ENCODE data around the gene WDR88. TPM values are rescaled to one million over a fixed set of nuclear protein-coding genes. Genes with fewer than 3 reads are reported as not detected.
"Not testable (repeated sequence)": the region's sequence is repeated elsewhere in the genome, so short reads cannot be mapped to it uniquely, and the experiment has no call there.

WDR88 gene
- total RNA-seq, 1 donor = not detected

- Histone ChIP-seq H3K9me3 (ENCODE audit: low read depth, low read length) (no peaks in the 10 kb centered on the region), H3K4me3 (ENCODE audit: low read length) (no peak overlapping the region), H3K27me3 (ENCODE audit: insufficient read depth, low read length) (no peaks in the 10 kb centered on the region), H3K4me1 (ENCODE audit: insufficient read depth, low read length) (no peaks in the 10 kb centered on the region)
Observed at GRCh38 chr19:33114312-33114711, 17.6 kb upstream of the WDR88 start.

GRCh38 chr19:33117501-33117900, 14.4 kb upstream of the WDR88 start:
- Histone ChIP-seq H3K4me1 (ENCODE audit: insufficient read depth, low read length) (no peaks in the 10 kb centered on the region), H3K27me3 (ENCODE audit: insufficient read depth, low read length) (no peaks in the 10 kb centered on the region), H3K9me3 (ENCODE audit: low read depth, low read length) (no peaks in the 10 kb centered on the region), H3K4me3 (ENCODE audit: low read length) (no peak overlapping the region)

GRCh38 chr19:33118643-33119042, 13.3 kb upstream of the WDR88 start:
- Histone ChIP-seq H3K9me3 (ENCODE audit: low read depth, low read length) (no peaks in the 10 kb centered on the region), H3K4me1 (ENCODE audit: insufficient read depth, low read length) (no peaks in the 10 kb centered on the region), H3K4me3 (ENCODE audit: low read length) (no peak overlapping the region), H3K27me3 (ENCODE audit: insufficient read depth, low read length) (no peaks in the 10 kb centered on the region)

GRCh38 chr19:33124207-33125098, 7.5 kb upstream of the WDR88 start:
- Histone ChIP-seq H3K4me1 (ENCODE audit: insufficient read depth, low read length) (no peaks in the 10 kb centered on the region), H3K9me3 (ENCODE audit: low read depth, low read length) (no peaks in the 10 kb centered on the region), H3K4me3 (ENCODE audit: low read length) (no peak overlapping the region), H3K27me3 (ENCODE audit: insufficient read depth, low read length) (no peaks in the 10 kb centered on the region)

- H3K4me1 ChIP-seq (ENCODE audit: insufficient read depth, low read length) = no peaks in the 10 kb centered on the region
- H3K4me3 ChIP-seq (ENCODE audit: low read length) = no peak overlapping the region
- no peaks in the 10 kb centered on the region for H3K9me3 ChIP-seq (ENCODE audit: low read depth, low read length)
- no peaks in the 10 kb centered on the region for H3K27me3 ChIP-seq (ENCODE audit: insufficient read depth, low read length)
Observed at GRCh38 chr19:33125929-33126388, 6.0 kb upstream of the WDR88 start.

GRCh38 chr19:33126712-33127111, 5.2 kb upstream of the WDR88 start:
- not testable (repeated sequence) for H3K4me1 ChIP-seq (ENCODE audit: insufficient read depth, low read length)

GRCh38 chr19:33129901-33130300, 2.0 kb upstream of the WDR88 start:
- H3K4me3 ChIP-seq (ENCODE audit: low read length) = no peak overlapping the region
- no peaks in the 10 kb centered on the region for H3K4me1 ChIP-seq (ENCODE audit: insufficient read depth, low read length)
- no peaks in the 10 kb centered on the region for H3K27me3 ChIP-seq (ENCODE audit: insufficient read depth, low read length)
- H3K9me3 ChIP-seq (ENCODE audit: low read depth, low read length) = no peaks in the 10 kb centered on the region

More at GRCh38 chr19:33126712-33127111, 5.2 kb upstream of the WDR88 start:
- not testable (repeated sequence) for H3K27me3 ChIP-seq (ENCODE audit: insufficient read depth, low read length); H3K4me3 ChIP-seq (ENCODE audit: low read length); H3K9me3 ChIP-seq (ENCODE audit: low read depth, low read length)

GRCh38 chr19:33130433-33130832, 1.5 kb upstream of the WDR88 start:
- Histone ChIP-seq H3K4me1 (ENCODE audit: insufficient read depth, low read length) (no peaks in the 10 kb centered on the region), H3K9me3 (ENCODE audit: low read depth, low read length) (no peaks in the 10 kb centered on the region), H3K27me3 (ENCODE audit: insufficient read depth, low read length) (no peaks in the 10 kb centered on the region)

GRCh38 chr19:33132425-33132824, 511 bp downstream of the WDR88 start:
- no peaks in the 10 kb centered on the region for H3K9me3 ChIP-seq (ENCODE audit: low read depth, low read length)

More at GRCh38 chr19:33130433-33130832, 1.5 kb upstream of the WDR88 start:
- H3K4me3 ChIP-seq (ENCODE audit: low read length) = no peak overlapping the region

GRCh38 chr19:33133438-33134031, 1.6 kb downstream of the WDR88 start:
- no peaks in the 10 kb centered on the region for H3K27me3 ChIP-seq (ENCODE audit: insufficient read depth, low read length)
- no peak overlapping the region for H3K4me3 ChIP-seq (ENCODE audit: low read length)
- H3K9me3 ChIP-seq (ENCODE audit: low read depth, low read length) = no peaks in the 10 kb centered on the region
- no peaks in the 10 kb centered on the region for H3K4me1 ChIP-seq (ENCODE audit: insufficient read depth, low read length)

More at GRCh38 chr19:33132425-33132824, 511 bp downstream of the WDR88 start:
- Histone ChIP-seq H3K4me1 (ENCODE audit: insufficient read depth, low read length) (no peaks in the 10 kb centered on the region), H3K4me3 (ENCODE audit: low read length) (no peak overlapping the region), H3K27me3 (ENCODE audit: insufficient read depth, low read length) (no peaks in the 10 kb centered on the region)

GRCh38 chr19:33134571-33135041, 2.7 kb downstream of the WDR88 start:
- Histone ChIP-seq H3K4me3 (ENCODE audit: low read length) (no peak overlapping the region), H3K9me3 (ENCODE audit: low read depth, low read length) (no peaks in the 10 kb centered on the region), H3K27me3 (ENCODE audit: insufficient read depth, low read length) (no peaks in the 10 kb centered on the region), H3K4me1 (ENCODE audit: insufficient read depth, low read length) (no peaks in the 10 kb centered on the region)

GRCh38 chr19:33139165-33139564, 7.3 kb downstream of the WDR88 start:
- Histone ChIP-seq H3K4me1 (ENCODE audit: insufficient read depth, low read length) (no peaks in the 10 kb centered on the region), H3K4me3 (ENCODE audit: low read length) (no peak overlapping the region), H3K27me3 (ENCODE audit: insufficient read depth, low read length) (no peaks in the 10 kb centered on the region), H3K9me3 (ENCODE audit: low read depth, low read length) (no peaks in the 10 kb centered on the region)

GRCh38 chr19:33143897-33144405, 12.0 kb downstream of the WDR88 start:
- H3K27me3 ChIP-seq (ENCODE audit: insufficient read depth, low read length) = no peaks in the 10 kb centered on the region
- H3K4me1 ChIP-seq (ENCODE audit: insufficient read depth, low read length) = no peaks in the 10 kb centered on the region
- no peak overlapping the region for H3K4me3 ChIP-seq (ENCODE audit: low read length)
- H3K9me3 ChIP-seq (ENCODE audit: low read depth, low read length) = no peaks in the 10 kb centered on the region

GRCh38 chr19:33146209-33146608, 14.3 kb downstream of the WDR88 start:
- Histone ChIP-seq H3K4me1 (ENCODE audit: insufficient read depth, low read length) (peaks cover 2% of the 10 kb centered on the region), H3K27me3 (ENCODE audit: insufficient read depth, low read length) (no peaks in the 10 kb centered on the region), H3K9me3 (ENCODE audit: low read depth, low read length) (no peaks in the 10 kb centered on the region)

GRCh38 chr19:33147538-33147937, 15.6 kb downstream of the WDR88 start:
- H3K9me3 ChIP-seq (ENCODE audit: low read depth, low read length) = no peaks in the 10 kb centered on the region
- peaks cover 16% of the 10 kb centered on the region for H3K4me1 ChIP-seq (ENCODE audit: insufficient read depth, low read length)
- no peak overlapping the region for H3K4me3 ChIP-seq (ENCODE audit: low read length)

More at GRCh38 chr19:33146209-33146608, 14.3 kb downstream of the WDR88 start:
- H3K4me3 ChIP-seq (ENCODE audit: low read length) = no peak overlapping the region

More at GRCh38 chr19:33147538-33147937, 15.6 kb downstream of the WDR88 start:
- no peaks in the 10 kb centered on the region for H3K27me3 ChIP-seq (ENCODE audit: insufficient read depth, low read length)

All from mononuclear cell (primary cell).